Vagina (tissue), 2 donors: ENCODE results near the gene COX6A2.

Source experiments
- POLR2A ChIP-seq, 2 donors: fragments of 450-650 bp; IDR thresholded peaks; one replicate each; pipeline ENCODE4 v1.6.1; 2017; ENCODE audit warnings: antibody characterized with exemption in 2 of 2, mild to moderate bottlenecking in 2 of 2, moderate library complexity in 2 of 2
- POLR2AphosphoS5 ChIP-seq, 2 donors: sonication (generic); formaldehyde crosslinking; IDR thresholded peaks; one replicate each; pipeline ENCODE4 v1.9.0; 2017; ENCODE audit warnings: antibody characterized with exemption in 2 of 2, mild to moderate bottlenecking in 2 of 2, low read depth in 1 of 2; ENCODE audit not compliant: insufficient read depth in 1 of 2
- TF ChIP-seq, protein P1 (sequence below), 3 experiments: fragments of 450-650 bp in 2 of 3; fragments of 200-600 bp in 1 of 3; sonication (generic) in 1 of 3; IDR thresholded peaks; one replicate each; pipeline ENCODE4 v1.5.1; 2017 to 2019; ENCODE audit warnings: antibody characterized with exemption in 3 of 3, mild to moderate bottlenecking in 2 of 3, moderate library complexity in 2 of 3

DNA sequence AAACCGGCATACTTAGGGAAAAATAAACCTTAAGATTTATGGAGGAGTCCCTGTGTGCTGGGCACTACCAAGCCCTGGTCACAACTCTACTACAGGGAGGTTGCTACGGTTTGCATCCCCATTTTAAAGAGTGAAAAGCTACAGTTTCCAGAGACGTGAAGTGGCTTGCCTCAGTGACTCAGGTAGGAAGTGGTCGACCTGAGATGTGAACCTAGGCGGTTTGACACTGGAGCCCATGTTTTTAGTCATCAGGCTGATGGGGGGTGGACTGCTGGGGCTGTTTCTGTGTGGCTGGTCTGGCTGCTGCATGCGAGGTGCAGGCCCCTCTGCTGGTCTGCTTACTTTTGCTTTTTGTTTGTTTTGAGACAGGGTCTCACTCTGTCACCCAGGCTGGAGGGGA is 6.6 kb downstream of the COX6A2 start:
- TF ChIP-seq, protein P1, sequence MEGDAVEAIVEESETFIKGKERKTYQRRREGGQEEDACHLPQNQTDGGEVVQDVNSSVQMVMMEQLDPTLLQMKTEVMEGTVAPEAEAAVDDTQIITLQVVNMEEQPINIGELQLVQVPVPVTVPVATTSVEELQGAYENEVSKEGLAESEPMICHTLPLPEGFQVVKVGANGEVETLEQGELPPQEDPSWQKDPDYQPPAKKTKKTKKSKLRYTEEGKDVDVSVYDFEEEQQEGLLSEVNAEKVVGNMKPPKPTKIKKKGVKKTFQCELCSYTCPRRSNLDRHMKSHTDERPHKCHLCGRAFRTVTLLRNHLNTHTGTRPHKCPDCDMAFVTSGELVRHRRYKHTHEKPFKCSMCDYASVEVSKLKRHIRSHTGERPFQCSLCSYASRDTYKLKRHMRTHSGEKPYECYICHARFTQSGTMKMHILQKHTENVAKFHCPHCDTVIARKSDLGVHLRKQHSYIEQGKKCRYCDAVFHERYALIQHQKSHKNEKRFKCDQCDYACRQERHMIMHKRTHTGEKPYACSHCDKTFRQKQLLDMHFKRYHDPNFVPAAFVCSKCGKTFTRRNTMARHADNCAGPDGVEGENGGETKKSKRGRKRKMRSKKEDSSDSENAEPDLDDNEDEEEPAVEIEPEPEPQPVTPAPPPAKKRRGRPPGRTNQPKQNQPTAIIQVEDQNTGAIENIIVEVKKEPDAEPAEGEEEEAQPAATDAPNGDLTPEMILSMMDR (IDR thresholded peaks at IDR 0.05), result no peak
- TF ChIP-seq POLR2A (IDR thresholded peaks at IDR 0.05), result no peak
- TF ChIP-seq POLR2AphosphoS5 (IDR thresholded peaks at IDR 0.05; ENCODE audit: insufficient read depth in 1 of 2, low read depth in 1 of 2), result no peak
